ENCODE results near the gene CHRND. TPM values are rescaled to one million over a fixed set of nuclear protein-coding genes. Genes with fewer than 3 reads are reported as not detected.

The CHRND gene
- total and polyA plus RNA-seq, 2 of the 8 experiments (the other 6 are each of a cell fraction or from before 2014, with no cell fraction given), result 0.24 TPM; not detected in 1

- TF ChIP-seq CTCF (IDR thresholded peaks at IDR 0.05; ENCODE audit: control extremely low read depth in 1 of 3, insufficient read depth in 1 of 3, low read depth in 1 of 3, low read length in 3 of 3) (no peak), SIN3A (conservative IDR thresholded peaks at IDR 0.05 in 1 of 2, IDR thresholded peaks at IDR 0.05 in 1 of 2; ENCODE audit: low read depth in 1 of 2, low read length in 2 of 2) (0 out of 4 replicates have a peak, but pooled peaks of 1 of the 2 experiments have one; percentile 7), KDM5A (IDR thresholded peaks at IDR 0.05; ENCODE audit: low read length) (no peak), USF2 (IDR thresholded peaks at IDR 0.05; ENCODE audit: low read length) (no peak), SIRT6 (IDR thresholded peaks at IDR 0.05; ENCODE audit: low read length) (no peak), POU5F1 (IDR thresholded peaks at IDR 0.05; ENCODE audit: low read depth, low read length) (no peak), ASH2L (IDR thresholded peaks at IDR 0.05; ENCODE audit: low read length) (peak; percentile 11)
Observed at GRCh38 chr2:232503809-232504323, 22.1 kb upstream of the CHRND start (continued).
